K562 (cell line): ENCODE results near the gene SYTL4. TPM values are rescaled to one million over a fixed set of nuclear protein-coding genes. Genes with fewer than 3 reads are reported as not detected.

Source experiments
- ATAC-seq: fragments of 200-7000 bp; cut with Tn5 transposase; 3 replicates; pipeline ENCODE4 v1.9.1; 2020; ENCODE audit warnings: moderate library complexity
- BruUV-seq: library from RNA; stranded (reverse); fragments of 400-500 nt; replicated peaks from 2 replicates; lab custom pipeline; 2021; lab: Mats Ljungman, UMichigan
- CTCF ChIA-PET: fragments of 300-600 bp; formaldehyde crosslinking; extraction: SDS; loops from one replicate; lab custom pipeline; 2021; ENCODE audit warnings: low intra/inter-chr PET ratio; lab: Yijun Ruan, JAX
- POLR2A ChIA-PET: fragments of 300-600, 350-650 bp; sonication (Branson Sonifier 250); formaldehyde crosslinking; extraction: SDS; loops from one replicate; lab custom pipeline; 2021; ENCODE audit warnings: antibody characterized with exemption, inconsistent platforms; lab: Yijun Ruan, JAX
- DNase-seq, 4 experiments: peaks; one replicate each; pipeline versions ENCODE4 v3.0.0 to v3.0.0-alpha.2; 2011 to 2018; ENCODE audit warnings: low spot score in 3 of 4, mixed read lengths in 3 of 4; ENCODE audit errors: extremely low read depth in 1 of 4
- FAIRE-seq: peaks from 2 replicates; lab custom pipeline; 2011; peaks lifted over from hg19 to GRCh38; lab: Jason Lieb, UNC
- H2AFZ ChIP-seq: 2 replicates; pipeline ENCODE4 v1.6.0; 2011; ENCODE audit warnings: low read depth, low read length, control low read depth, inconsistent platforms
- H3K27ac ChIP-seq: fragments of 200-600 bp; 3 replicates; pipeline ENCODE4 v1.8.0; 2011; ENCODE audit warnings: low read depth, mild to moderate bottlenecking, control low read depth, inconsistent platforms, low read length, moderate library complexity, mixed read lengths; ENCODE audit errors: extremely low read depth
- H3K27me3 ChIP-seq, 2 experiments: fragments of 300-600 bp in 1 of 2; 2 replicates in 1 of 2; 3 replicates in 1 of 2; pipeline versions ENCODE4 v1.6.0 to v1.8.0; 2011; ENCODE audit warnings: inconsistent platforms in 2 of 2, low read length in 2 of 2, mild to moderate bottlenecking in 1 of 2, mixed read lengths in 1 of 2, moderate library complexity in 1 of 2; ENCODE audit not compliant: control insufficient read depth in 2 of 2, insufficient read depth in 2 of 2
- H3K36me3 ChIP-seq: fragments of 300-600 bp; 3 replicates; pipeline ENCODE4 v1.8.0; 2011; ENCODE audit warnings: mild to moderate bottlenecking, low read length, inconsistent platforms; ENCODE audit not compliant: control insufficient read depth, insufficient read depth
- H3K4me1 ChIP-seq, 2 experiments: fragments of 200-600 bp in 1 of 2; replicated peaks in 1 of 2; 2 replicates in 1 of 2; 3 replicates in 1 of 2; pipeline versions ENCODE4 v1.5.1 to v1.8.0; 2011; ENCODE audit warnings: inconsistent platforms in 2 of 2, low read length in 2 of 2, mild to moderate bottlenecking in 1 of 2, mixed read lengths in 1 of 2, moderate library complexity in 1 of 2; ENCODE audit not compliant: control insufficient read depth in 2 of 2, insufficient read depth in 2 of 2
- H3K4me2 ChIP-seq: 2 replicates; pipeline ENCODE4 v1.6.1; 2011; ENCODE audit warnings: low read length, control low read depth, inconsistent platforms, mixed read lengths; ENCODE audit not compliant: insufficient read depth
- H3K4me3 ChIP-seq: fragments of 200-600 bp; sonication (generic), shearing (Covaris generic); 2 replicates; pipeline ENCODE4 v1.5.1; 2016; ENCODE audit warnings: control low read depth, inconsistent platforms
- H3K79me2 ChIP-seq: fragments of 200-600 bp; 3 replicates; pipeline ENCODE4 v1.8.0; 2011; ENCODE audit warnings: low read length, inconsistent platforms; ENCODE audit not compliant: control insufficient read depth, insufficient read depth
- H3K9ac ChIP-seq, 2 experiments: 2 replicates each; pipeline versions ENCODE4 v1.6.0 to v1.6.1; 2011; ENCODE audit warnings: low read depth in 2 of 2, low read length in 2 of 2, control low read depth in 1 of 2, inconsistent platforms in 1 of 2, mild to moderate bottlenecking in 1 of 2, mixed read lengths in 1 of 2; ENCODE audit not compliant: insufficient read depth in 1 of 2
- H3K9me1 ChIP-seq: one replicate; pipeline ENCODE4 v1.6.0; 2011; ENCODE audit warnings: inconsistent platforms, mild to moderate bottlenecking, low read length, moderate library complexity; ENCODE audit not compliant: control insufficient read depth, insufficient read depth
- H3K9me3 ChIP-seq: replicated peaks from 2 replicates; pipeline ENCODE4 v1.5.1; 2011; ENCODE audit warnings: low read depth, low read length, inconsistent platforms; ENCODE audit not compliant: control insufficient read depth, insufficient read depth
- H4K20me1 ChIP-seq: replicated peaks from 2 replicates; pipeline ENCODE4 v1.6.1; 2011; ENCODE audit warnings: low read length, inconsistent platforms, mixed read lengths; ENCODE audit not compliant: control insufficient read depth, insufficient read depth
- AFF4 ChIP-seq: sonication (generic); formaldehyde crosslinking; IDR thresholded peaks from 2 replicates; pipeline ENCODE4 v1.8.0; 2023; ENCODE audit warnings: mild to moderate bottlenecking, missing genetic modification reagents
- CCNT2 ChIP-seq: IDR thresholded peaks from 2 replicates; pipeline ENCODE4 v1.6.1; 2011; ENCODE audit warnings: borderline replicate concordance, low read depth, mild to moderate bottlenecking, moderate library complexity, mixed read lengths, low read length; ENCODE audit not compliant: insufficient read length; ENCODE audit errors: extremely low read depth
- CXXC5 ChIP-seq: fragments of 250-450 bp; sonication (Bioruptor Pico); IDR thresholded peaks from 2 replicates; pipeline ENCODE4 v1.8.0; 2022; ENCODE audit warnings: inconsistent platforms, mild to moderate bottlenecking, moderate library complexity
- ELF2 ChIP-seq: fragments of 250-450 bp; sonication (Bioruptor Pico); IDR thresholded peaks from 2 replicates; pipeline ENCODE4 v1.5.0; 2021; ENCODE audit warnings: mild to moderate bottlenecking
- GMEB1 ChIP-seq: fragments of 250-450 bp; sonication (Bioruptor Pico); IDR thresholded peaks from 2 replicates; pipeline ENCODE4 v1.4.0; 2020; ENCODE audit warnings: mild to moderate bottlenecking
- GTF2E2 ChIP-seq: fragments of 200-800 bp; sonication (Bioruptor generic); IDR thresholded peaks from 2 replicates; pipeline ENCODE4 v1.6.1; 2016; ENCODE audit warnings: missing genetic modification characterization, missing compliant biosample characterization
- HDAC3 ChIP-seq: fragments of 450-650 bp; IDR thresholded peaks from 2 replicates; pipeline ENCODE4 v1.6.1; 2018; ENCODE audit warnings: borderline replicate concordance, mild to moderate bottlenecking, moderate library complexity; ENCODE audit not compliant: partially characterized antibody
- HNRNPL ChIP-seq: fragments of 200-400 bp; formaldehyde crosslinking; IDR thresholded peaks from 2 replicates; pipeline ENCODE4 v1.6.1; 2017; ENCODE audit warnings: low read depth, mild to moderate bottlenecking, low read length
- HOMEZ ChIP-seq: fragments of 250-450 bp; sonication (Bioruptor Pico); IDR thresholded peaks from 2 replicates; pipeline ENCODE4 v1.4.0; 2020; ENCODE audit warnings: mild to moderate bottlenecking, moderate library complexity
- MECOM ChIP-seq: fragments of 250-450 bp; sonication (Bioruptor Pico); IDR thresholded peaks from 2 replicates; pipeline ENCODE4 v1.8.0; 2022; ENCODE audit warnings: inconsistent platforms
- NRF1 ChIP-seq, 2 experiments: fragments of 450-650 bp; IDR thresholded peaks in 1 of 2; conservative IDR thresholded peaks in 1 of 2; 2 replicates each; pipeline ENCODE4 v1.6.1; 2014; ENCODE audit warnings: mild to moderate bottlenecking in 2 of 2
- SREBF2 ChIP-seq: sonication (generic); formaldehyde crosslinking; IDR thresholded peaks from 2 replicates; pipeline ENCODE4 v1.4.0; 2020; ENCODE audit warnings: mild to moderate bottlenecking, missing genetic modification reagents
- TBP ChIP-seq: optimal IDR thresholded peaks from 2 replicates; pipeline ENCODE3; 2011; ENCODE audit warnings: low read depth, low read length, improper control_type of control experiment
- ZNF354B ChIP-seq: fragments of 250-450 bp; sonication (Bioruptor Pico); IDR thresholded peaks from 2 replicates; pipeline ENCODE4 v1.4.0; 2020
- ZNF395 ChIP-seq: fragments of 200-800 bp; sonication (Bioruptor generic); IDR thresholded peaks from 2 replicates; pipeline ENCODE4 v1.6.1; 2017; ENCODE audit warnings: missing genetic modification characterization, missing compliant biosample characterization
- in situ Hi-C: fragments of 300-500 bp; cut with MboI; formaldehyde crosslinking; loops from 4 replicates; pipeline ENCODE4 v1.15.0; 2018; ENCODE audit warnings: inconsistent platforms, mixed read lengths
- intact Hi-C: fragments of 100-400 bp; cut with micrococcal nuclease; formaldehyde crosslinking; loops from 2 replicates; pipeline ENCODE4 v1.14.2; 2022
- polyA plus RNA-seq, 8 experiments: library from polyadenylated mRNA; depleted of rRNA in 4 of 8; stranded (reverse) in 5 of 8; unstranded in 3 of 8; fragments of >200 nt; fragmentation: Nextera tagmentation in 2 of 8; fragmentation: Illumina TruSeq in 1 of 8; extraction: Ambion mirVana in 2 of 8; extraction: Trizol in 1 of 8; gene quantifications; 2 replicates each; pipeline versions ENCODE4 v1.2.1 to v1.2.3, GENCODE V29; 2011 to 2014; ENCODE audit warnings: inconsistent platforms in 1 of 8, missing spikeins in 1 of 8
- total RNA-seq, 7 experiments: library from RNA; depleted of rRNA in 6 of 7; stranded (reverse); fragments of >200 nt in 6 of 7; fragmentation: Illumina TruSeq in 2 of 7; extraction: Trizol in 2 of 7; gene quantifications; 2 replicates each; pipeline versions ENCODE4 v1.2.1 to v1.2.3, GENCODE V29; 2011 to 2021; ENCODE audit warnings: low replicate concordance in 1 of 7

The SYTL4 gene
- total and polyA plus RNA-seq, 9 of the 15 experiments (the other 6 are each of a cell fraction or from before 2014, with no cell fraction given), result 0.65 to 9.0 (median 1.5) TPM

GRCh38 chrX:100698551-100698950 is 33.4 kb downstream of the SYTL4 start:
- no TSS peak for BruUV-seq
- ChIA-PET CTCF (no interaction called here), POLR2A (interaction anchor here (0.9 to 1.3 kb wide), 2 partner anchors 10 to 18 kb away, joined by 3 read pairs; no protein-coding TSS in a partner anchor)
- intact Hi-C loops (no loop called here), in situ Hi-C loops (loop anchor here (25.0 kb wide), 1 partner anchor 489 kb away; no protein-coding TSS in a partner anchor)
- DNase-seq (no peak), FAIRE-seq (no peak), ATAC-seq (no peak)
- Histone ChIP-seq H2AFZ (no peak overlapping the region), H3K27me3 (no peaks in the 10 kb centered on the region), H3K79me2 (no peaks in the 10 kb centered on the region), H3K9ac (no peak overlapping the region), H3K9me3 (no peaks in the 10 kb centered on the region), H3K4me3 (no peak overlapping the region), H3K27ac (no peak overlapping the region), H3K4me1 (no peaks in the 10 kb centered on the region), H3K4me2 (no peak overlapping the region), H4K20me1 (no peaks in the 10 kb centered on the region), H3K9me1 (no peaks in the 10 kb centered on the region), H3K36me3 (no peaks in the 10 kb centered on the region)
- TF ChIP-seq CCNT2, result no peak
- no peak for TF ChIP-seq MECOM (CRISPR knock-in tag)
- TF ChIP-seq CXXC5 (CRISPR knock-in tag), result no peak
- no peak for TF ChIP-seq GMEB1 (CRISPR knock-in tag)
- no peak for TF ChIP-seq SREBF2
- TF ChIP-seq GTF2E2 (tag), result no peak
- no peak for TF ChIP-seq ELF2
- TF ChIP-seq ZNF395, result no peak
- TF ChIP-seq TBP, result no peak
- TF ChIP-seq ZNF354B (CRISPR knock-in tag), result no peak
- TF ChIP-seq HOMEZ (CRISPR knock-in tag), result no peak
- no peak for TF ChIP-seq HNRNPL
- no peak for TF ChIP-seq NRF1 (conservative IDR thresholded peaks at IDR 0.05 in 1 of 2, IDR thresholded peaks at IDR 0.05 in 1 of 2)
- no peak for TF ChIP-seq HDAC3
- no peak for TF ChIP-seq AFF4 (CRISPR knock-in tag)
